ENCODE measurements around the gene EML1.

Gene EML1

GRCh38 chr14:99924379-99924778 is 131.2 kb downstream of the EML1 start:
- H3K27me3 ChIP-seq, result no peaks in the 10 kb centered on the region
- no peaks in the 10 kb centered on the region for H3K4me1 ChIP-seq
- TF ChIP-seq CTCF (IDR thresholded peaks at IDR 0.05), result no peak
- intact Hi-C loops (cut with DNase I; ENCODE audit: low total_unique reads), result no loop called here
- H3K9me3 ChIP-seq, result no peaks in the 10 kb centered on the region
- no peak for DNase-seq
- no peak overlapping the region for H3K27ac ChIP-seq
- H3K36me3 ChIP-seq, result peaks cover 0 to 41% (median 25%) of the 10 kb centered on the region in 3 donors
- H3K4me3 ChIP-seq, result no peak overlapping the region

DNA sequence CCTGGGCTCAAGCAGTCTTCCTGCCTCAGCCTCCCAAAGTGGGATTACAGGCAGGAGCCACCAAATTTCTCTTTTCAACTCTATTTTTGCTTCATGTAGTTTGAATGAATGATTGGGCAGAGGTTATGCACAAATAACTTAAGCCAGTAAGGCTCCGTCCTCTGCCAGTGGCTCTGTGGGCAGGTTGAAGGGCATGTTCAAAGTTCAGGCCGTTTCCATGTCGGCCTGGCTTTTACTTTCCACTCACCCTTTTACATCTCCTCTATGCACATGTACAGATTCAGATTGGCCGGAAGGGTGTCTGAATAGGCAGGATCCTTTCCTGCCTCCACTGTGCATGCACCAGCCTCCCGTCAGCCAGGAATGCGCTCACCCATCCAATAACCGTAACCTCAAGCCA is 132.3 kb downstream of the EML1 start:
- Histone ChIP-seq H3K36me3 (peaks cover 0 to 33% (median 17%) of the 10 kb centered on the region in 3 donors), H3K27me3 (no peaks in the 10 kb centered on the region), H3K27ac (no peak overlapping the region), H3K9me3 (no peaks in the 10 kb centered on the region), H3K4me3 (no peak overlapping the region), H3K4me1 (no peaks in the 10 kb centered on the region)
- no peak for DNase-seq
- no peak for TF ChIP-seq CTCF (IDR thresholded peaks at IDR 0.05)
- intact Hi-C loops (cut with DNase I; ENCODE audit: low total_unique reads), result no loop called here

DNA sequence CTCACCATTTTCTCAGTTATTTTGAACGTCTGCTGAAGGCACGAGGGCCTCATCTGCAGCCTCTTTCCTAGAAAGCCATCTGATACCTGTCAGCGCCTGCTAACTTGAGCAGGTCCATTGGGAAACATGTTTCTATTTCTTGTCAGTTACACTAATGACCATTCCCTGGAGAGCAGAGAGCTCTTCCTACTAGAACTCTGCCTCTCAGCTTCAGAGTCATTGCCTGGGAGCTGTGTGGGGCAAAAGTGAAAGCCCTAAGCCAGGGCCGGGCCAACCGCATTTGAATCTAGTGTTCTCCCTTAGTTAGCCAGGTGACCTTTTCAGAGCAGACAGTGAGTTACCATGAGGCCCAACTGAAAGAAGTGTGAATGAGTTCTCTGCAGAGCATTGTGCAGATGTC is 135.8 kb downstream of the EML1 start:
- Histone ChIP-seq H3K27me3 (no peaks in the 10 kb centered on the region), H3K27ac (no peak overlapping the region), H3K36me3 (peaks cover 0 to 9% (median 0%) of the 10 kb centered on the region in 3 donors), H3K4me1 (no peaks in the 10 kb centered on the region), H3K9me3 (no peaks in the 10 kb centered on the region), H3K4me3 (no peak overlapping the region)
- TF ChIP-seq CTCF (IDR thresholded peaks at IDR 0.05), result no peak
- no peak for DNase-seq
- intact Hi-C loops (cut with DNase I; ENCODE audit: low total_unique reads), result no loop called here

DNA sequence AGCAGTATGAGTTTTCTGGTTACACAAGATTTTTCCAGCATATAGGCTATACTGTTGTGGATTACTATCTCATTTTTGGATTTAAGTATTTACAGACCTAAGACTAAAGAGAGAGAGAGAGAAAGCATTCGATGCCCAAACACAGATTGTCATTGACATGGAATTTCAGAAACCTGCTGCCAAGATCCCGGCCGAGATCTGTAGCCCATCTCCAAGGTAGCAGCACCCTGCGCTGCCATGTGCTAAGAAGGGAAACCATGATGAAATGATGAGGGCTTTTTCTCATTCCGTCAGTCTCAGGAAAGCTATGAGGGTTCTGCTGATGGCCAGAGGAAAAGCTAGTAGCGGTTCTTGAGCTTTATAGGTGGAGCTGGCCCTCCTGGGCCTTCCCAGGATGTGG is 136.4 kb downstream of the EML1 start:
- Histone ChIP-seq H3K27ac (no peak overlapping the region), H3K36me3 (peaks cover 0 to 9% (median 0%) of the 10 kb centered on the region in 3 donors), H3K9me3 (no peaks in the 10 kb centered on the region), H3K4me1 (no peaks in the 10 kb centered on the region), H3K4me3 (no peak overlapping the region), H3K27me3 (no peaks in the 10 kb centered on the region)
- intact Hi-C loops (cut with DNase I; ENCODE audit: low total_unique reads), result no loop called here
- no peak for TF ChIP-seq CTCF (IDR thresholded peaks at IDR 0.05)
- DNase-seq, result no peak

GRCh38 chr14:99930420-99931274 is 137.4 kb downstream of the EML1 start:
- Histone ChIP-seq H3K36me3 (peaks cover 0 to 9% (median 0%) of the 10 kb centered on the region in 3 donors), H3K4me1 (no peaks in the 10 kb centered on the region), H3K27ac (no peak overlapping the region), H3K27me3 (no peaks in the 10 kb centered on the region), H3K9me3 (no peaks in the 10 kb centered on the region), H3K4me3 (no peak overlapping the region)
- intact Hi-C loops (cut with DNase I; ENCODE audit: low total_unique reads), result no loop called here
- DNase-seq, result no peak
- no peak for TF ChIP-seq CTCF (IDR thresholded peaks at IDR 0.05)

All from tibial artery (tissue), 4 donors.